Measurements from ENCODE around the gene LDB3. TPM values are rescaled to one million over a fixed set of nuclear protein-coding genes. Genes with fewer than 3 reads are reported as not detected.
A peak's percentile ranks its signal among the peaks of the same experiment; 100 is the strongest.

Gene LDB3
- total and polyA plus RNA-seq, 2 donors (not counting 1 experiment from before 2014, with no cell fraction given): under 0.01 to 0.20 TPM

GRCh38 chr10:86632009-86632800 is 36.1 kb upstream of the LDB3 start:
- no peaks in the 10 kb centered on the region for H3K36me3 ChIP-seq (ENCODE audit: control insufficient read depth, insufficient read depth, low read length)
- peak overlapping the region; percentile 51 for H3K4me2 ChIP-seq (ENCODE audit: extremely low read depth, insufficient read depth, low read length)

DNA sequence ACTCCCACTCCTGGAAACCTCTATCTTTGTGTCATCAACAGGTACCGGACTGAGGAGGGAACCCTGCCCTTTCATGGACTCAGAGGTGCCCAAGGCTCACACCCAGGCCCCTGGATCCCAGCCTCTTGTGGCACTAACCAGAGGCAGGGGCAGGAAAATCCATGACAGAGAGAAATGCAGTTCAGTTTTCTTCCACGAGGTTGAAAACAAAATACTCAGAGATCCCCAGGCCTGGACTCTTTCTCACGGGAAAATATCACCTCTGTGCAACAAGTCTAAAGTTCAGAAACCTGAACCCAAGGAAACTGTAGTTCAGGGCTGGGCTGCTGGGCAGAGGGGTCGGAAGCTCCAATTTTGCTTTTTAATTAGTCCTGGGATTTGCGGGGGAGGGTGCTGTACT is 35.4 kb upstream of the LDB3 start:
- Histone ChIP-seq H3K9me3 (ENCODE audit: control insufficient read depth, insufficient read depth, low read depth, low read length) (no peaks in the 10 kb centered on the region), H3K27ac (ENCODE audit: insufficient read depth, low read length) (no peak overlapping the region), H3K4me2 (ENCODE audit: extremely low read depth, insufficient read depth, low read length) (no peak overlapping the region), H4K20me1 (ENCODE audit: control insufficient read depth, extremely low read depth, insufficient read depth, low read length) (no peaks in the 10 kb centered on the region), H3K4me1 (ENCODE audit: control insufficient read depth, extremely low read depth, insufficient read depth, low read length) (no peaks in the 10 kb centered on the region), H3K4me3 (replicated peaks in 1 of 4; ENCODE audit: control extremely low read depth in 1 of 4, insufficient read depth in 1 of 4, low read depth in 3 of 4, low read length in 4 of 4) (no peak overlapping the region), H3K36me3 (ENCODE audit: control insufficient read depth, insufficient read depth, low read length) (no peaks in the 10 kb centered on the region), H3K9ac (ENCODE audit: insufficient read depth, low read length) (no peak overlapping the region), H3K27me3 (ENCODE audit: control insufficient read depth, insufficient read depth, low read length) (no peaks in the 10 kb centered on the region), H3K79me2 (ENCODE audit: control insufficient read depth, insufficient read depth, low read length) (no peaks in the 10 kb centered on the region), H2AFZ (ENCODE audit: low read length) (no peak overlapping the region)
- no peak for DNase-seq (ENCODE audit: low read depth in 2 of 2)
- TF ChIP-seq, protein P1, sequence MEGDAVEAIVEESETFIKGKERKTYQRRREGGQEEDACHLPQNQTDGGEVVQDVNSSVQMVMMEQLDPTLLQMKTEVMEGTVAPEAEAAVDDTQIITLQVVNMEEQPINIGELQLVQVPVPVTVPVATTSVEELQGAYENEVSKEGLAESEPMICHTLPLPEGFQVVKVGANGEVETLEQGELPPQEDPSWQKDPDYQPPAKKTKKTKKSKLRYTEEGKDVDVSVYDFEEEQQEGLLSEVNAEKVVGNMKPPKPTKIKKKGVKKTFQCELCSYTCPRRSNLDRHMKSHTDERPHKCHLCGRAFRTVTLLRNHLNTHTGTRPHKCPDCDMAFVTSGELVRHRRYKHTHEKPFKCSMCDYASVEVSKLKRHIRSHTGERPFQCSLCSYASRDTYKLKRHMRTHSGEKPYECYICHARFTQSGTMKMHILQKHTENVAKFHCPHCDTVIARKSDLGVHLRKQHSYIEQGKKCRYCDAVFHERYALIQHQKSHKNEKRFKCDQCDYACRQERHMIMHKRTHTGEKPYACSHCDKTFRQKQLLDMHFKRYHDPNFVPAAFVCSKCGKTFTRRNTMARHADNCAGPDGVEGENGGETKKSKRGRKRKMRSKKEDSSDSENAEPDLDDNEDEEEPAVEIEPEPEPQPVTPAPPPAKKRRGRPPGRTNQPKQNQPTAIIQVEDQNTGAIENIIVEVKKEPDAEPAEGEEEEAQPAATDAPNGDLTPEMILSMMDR (conservative IDR thresholded peaks at IDR 0.05 in 1 of 2, IDR thresholded peaks at IDR 0.05 in 1 of 2; ENCODE audit: low read depth in 1 of 2, low read length in 2 of 2): no peak
- no peak for TF ChIP-seq EZH2 (IDR thresholded peaks at IDR 0.05; ENCODE audit: low read length, missing control alignments)

More at GRCh38 chr10:86632009-86632800, 36.1 kb upstream of the LDB3 start:
- Histone ChIP-seq H3K4me3 (replicated peaks in 1 of 4; ENCODE audit: control extremely low read depth in 1 of 4, insufficient read depth in 1 of 4, low read depth in 3 of 4, low read length in 4 of 4) (peak overlapping the region in 3 of 4 experiments; percentile 12 to 36 (median 18)), H3K9me3 (ENCODE audit: control insufficient read depth, insufficient read depth, low read depth, low read length) (no peaks in the 10 kb centered on the region), H2AFZ (ENCODE audit: low read length) (peak overlapping the region; percentile 40), H3K79me2 (ENCODE audit: control insufficient read depth, insufficient read depth, low read length) (no peaks in the 10 kb centered on the region), H3K27ac (ENCODE audit: insufficient read depth, low read length) (no peak overlapping the region), H3K4me1 (ENCODE audit: control insufficient read depth, extremely low read depth, insufficient read depth, low read length) (no peaks in the 10 kb centered on the region), H4K20me1 (ENCODE audit: control insufficient read depth, extremely low read depth, insufficient read depth, low read length) (no peaks in the 10 kb centered on the region), H3K27me3 (ENCODE audit: control insufficient read depth, insufficient read depth, low read length) (no peaks in the 10 kb centered on the region), H3K9ac (ENCODE audit: insufficient read depth, low read length) (peak overlapping the region; percentile 21)
- TF ChIP-seq, protein P1 (conservative IDR thresholded peaks at IDR 0.05 in 1 of 2, IDR thresholded peaks at IDR 0.05 in 1 of 2; ENCODE audit: low read depth in 1 of 2, low read length in 2 of 2): no peak
- no peak for TF ChIP-seq EZH2 (IDR thresholded peaks at IDR 0.05; ENCODE audit: low read length, missing control alignments)
- DNase-seq (ENCODE audit: low read depth in 2 of 2): peak; percentile 20 to 29

DNA sequence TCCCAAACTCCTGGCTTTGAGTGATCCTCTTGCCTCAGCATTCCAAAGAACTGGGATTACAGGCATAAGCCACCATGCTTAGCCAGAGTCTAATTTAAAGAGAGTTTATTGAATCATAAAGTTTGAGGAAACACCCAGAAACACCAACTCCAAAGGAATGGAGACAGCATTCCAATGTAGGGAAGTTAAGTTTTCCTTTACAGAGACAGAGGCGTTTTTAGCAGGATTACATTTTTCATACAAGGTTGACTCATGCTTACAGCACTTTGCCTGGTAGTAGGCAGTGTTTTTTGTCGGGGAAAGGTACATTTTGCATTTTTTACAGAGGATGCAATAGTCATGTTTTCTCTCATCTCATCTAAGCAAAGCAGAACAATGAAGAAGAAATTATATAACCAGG is 32.9 kb upstream of the LDB3 start:
- Histone ChIP-seq H2AFZ (ENCODE audit: low read length) (no peak overlapping the region), H3K79me2 (ENCODE audit: control insufficient read depth, insufficient read depth, low read length) (no peaks in the 10 kb centered on the region), H3K36me3 (ENCODE audit: control insufficient read depth, insufficient read depth, low read length) (no peaks in the 10 kb centered on the region), H3K4me3 (replicated peaks in 1 of 4; ENCODE audit: control extremely low read depth in 1 of 4, insufficient read depth in 1 of 4, low read depth in 3 of 4, low read length in 4 of 4) (no peak overlapping the region), H3K4me2 (ENCODE audit: extremely low read depth, insufficient read depth, low read length) (peak overlapping the region; percentile 30), H3K9ac (ENCODE audit: insufficient read depth, low read length) (no peak overlapping the region), H3K27me3 (ENCODE audit: control insufficient read depth, insufficient read depth, low read length) (no peaks in the 10 kb centered on the region), H4K20me1 (ENCODE audit: control insufficient read depth, extremely low read depth, insufficient read depth, low read length) (no peaks in the 10 kb centered on the region), H3K9me3 (ENCODE audit: control insufficient read depth, insufficient read depth, low read depth, low read length) (no peaks in the 10 kb centered on the region), H3K4me1 (ENCODE audit: control insufficient read depth, extremely low read depth, insufficient read depth, low read length) (no peaks in the 10 kb centered on the region), H3K27ac (ENCODE audit: insufficient read depth, low read length) (no peak overlapping the region)
- DNase-seq (ENCODE audit: low read depth in 2 of 2): peak; percentile 62 to 95
- no peak for TF ChIP-seq EZH2 (IDR thresholded peaks at IDR 0.05; ENCODE audit: low read length, missing control alignments)
- TF ChIP-seq, protein P1 (conservative IDR thresholded peaks at IDR 0.05 in 1 of 2, IDR thresholded peaks at IDR 0.05 in 1 of 2; ENCODE audit: low read depth in 1 of 2, low read length in 2 of 2): no peak

All from fibroblast of lung (primary cell).